ENCODE measurements around the gene ADCY5. TPM values are rescaled to one million over a fixed set of nuclear protein-coding genes. Genes with fewer than 3 reads are reported as not detected.

Gene ADCY5
- total RNA-seq, 1 donor from 2014 or later = 4.0 TPM

DNA sequence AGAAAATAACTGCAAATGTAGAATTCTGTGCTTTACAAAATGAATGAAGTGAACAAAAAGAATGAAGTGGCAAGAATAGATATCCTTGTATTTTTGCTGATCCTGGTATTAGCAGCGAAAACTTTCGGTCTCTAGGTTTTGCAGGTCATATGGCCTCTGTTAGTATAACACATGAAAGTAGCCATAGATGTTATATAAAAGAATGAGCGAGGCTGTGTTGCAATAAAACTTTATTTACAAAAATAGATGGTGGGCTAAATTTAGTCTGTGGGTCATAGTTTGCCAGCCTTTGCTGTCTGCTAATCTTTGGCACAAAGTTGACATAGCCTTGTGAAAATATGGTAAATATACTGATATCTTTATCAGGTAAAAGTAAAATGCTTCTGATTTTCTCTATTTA, 212.0 kb downstream of the ADCY5 start:
- no peak overlapping the region for H3K4me3 ChIP-seq
- H3K36me3 ChIP-seq = peaks cover 14% of the 10 kb centered on the region
- ATAC-seq (no peak), DNase-seq (no peak)
- no peak overlapping the region for H3K27ac ChIP-seq
- intact Hi-C loops (cut with DNase I) = no loop called here
- H3K4me1 ChIP-seq = no peaks in the 10 kb centered on the region
- H3K27me3 ChIP-seq = no peaks in the 10 kb centered on the region
- TF ChIP-seq, protein P1, sequence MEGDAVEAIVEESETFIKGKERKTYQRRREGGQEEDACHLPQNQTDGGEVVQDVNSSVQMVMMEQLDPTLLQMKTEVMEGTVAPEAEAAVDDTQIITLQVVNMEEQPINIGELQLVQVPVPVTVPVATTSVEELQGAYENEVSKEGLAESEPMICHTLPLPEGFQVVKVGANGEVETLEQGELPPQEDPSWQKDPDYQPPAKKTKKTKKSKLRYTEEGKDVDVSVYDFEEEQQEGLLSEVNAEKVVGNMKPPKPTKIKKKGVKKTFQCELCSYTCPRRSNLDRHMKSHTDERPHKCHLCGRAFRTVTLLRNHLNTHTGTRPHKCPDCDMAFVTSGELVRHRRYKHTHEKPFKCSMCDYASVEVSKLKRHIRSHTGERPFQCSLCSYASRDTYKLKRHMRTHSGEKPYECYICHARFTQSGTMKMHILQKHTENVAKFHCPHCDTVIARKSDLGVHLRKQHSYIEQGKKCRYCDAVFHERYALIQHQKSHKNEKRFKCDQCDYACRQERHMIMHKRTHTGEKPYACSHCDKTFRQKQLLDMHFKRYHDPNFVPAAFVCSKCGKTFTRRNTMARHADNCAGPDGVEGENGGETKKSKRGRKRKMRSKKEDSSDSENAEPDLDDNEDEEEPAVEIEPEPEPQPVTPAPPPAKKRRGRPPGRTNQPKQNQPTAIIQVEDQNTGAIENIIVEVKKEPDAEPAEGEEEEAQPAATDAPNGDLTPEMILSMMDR (IDR thresholded peaks at IDR 0.05) = no peak
- no peaks in the 10 kb centered on the region for H3K9me3 ChIP-seq

Other genes starting within 250 kb of the ADCY5 start
- gene SEC22A, start 247.1 kb downstream of the ADCY5 start, total RNA-seq = 14.4 TPM
- gene HACD2, start 136.0 kb upstream of the ADCY5 start, total RNA-seq = 47.2 TPM